ENCODE results near the gene S100Z.
"Not testable (repeated sequence)": the region's sequence is repeated elsewhere in the genome, so short reads cannot be mapped to it uniquely, and the experiment has no call there.

The S100Z gene

DNA sequence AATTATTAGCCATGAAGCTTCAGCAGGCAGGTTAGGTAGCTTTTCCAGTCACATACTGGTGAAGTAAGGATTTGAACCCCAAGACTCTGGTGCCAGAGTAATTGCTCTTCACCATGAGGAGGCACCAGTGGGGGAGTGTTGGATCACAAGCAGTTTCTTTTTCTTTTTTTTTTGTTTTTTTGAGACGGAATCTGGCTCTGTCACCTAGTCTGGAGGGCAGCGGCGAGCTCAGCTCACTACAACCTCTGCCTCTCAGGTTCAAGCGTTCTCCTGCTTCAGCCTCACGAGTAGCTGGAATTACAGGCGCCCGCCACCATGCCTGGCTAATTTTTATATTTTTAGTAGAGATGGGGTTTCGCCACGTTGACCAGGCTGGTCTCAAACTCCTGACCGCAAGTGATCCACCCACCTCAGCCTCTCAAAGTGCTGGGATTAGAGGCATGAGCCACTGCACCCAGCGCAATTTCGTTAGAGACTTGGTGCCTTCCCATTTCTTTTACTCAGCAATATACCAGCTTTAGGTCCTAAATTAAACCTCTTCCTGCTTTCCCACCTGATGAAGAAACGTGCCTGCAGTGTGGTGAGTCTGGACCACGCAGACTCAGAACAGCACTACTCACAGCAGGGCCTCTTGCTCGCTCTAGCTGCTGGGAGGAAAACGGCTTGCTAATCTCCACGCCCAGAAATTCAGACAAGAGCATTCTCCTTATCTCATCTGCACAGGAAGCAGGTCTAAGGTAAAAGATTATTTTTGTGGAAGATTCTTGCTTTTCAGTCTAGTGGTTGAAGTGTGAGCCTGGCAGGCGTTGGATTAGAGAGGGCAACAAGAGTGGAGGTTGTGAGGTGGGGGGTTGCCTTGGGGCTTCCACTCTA lies at the start of gene S100Z:
Gene S100Z (plus strand): TSS at position 596 of the 873 bp plus-strand sequence. CDS start 25,346 bp downstream, outside the sequence.
- no peak for DNase-seq

DNA sequence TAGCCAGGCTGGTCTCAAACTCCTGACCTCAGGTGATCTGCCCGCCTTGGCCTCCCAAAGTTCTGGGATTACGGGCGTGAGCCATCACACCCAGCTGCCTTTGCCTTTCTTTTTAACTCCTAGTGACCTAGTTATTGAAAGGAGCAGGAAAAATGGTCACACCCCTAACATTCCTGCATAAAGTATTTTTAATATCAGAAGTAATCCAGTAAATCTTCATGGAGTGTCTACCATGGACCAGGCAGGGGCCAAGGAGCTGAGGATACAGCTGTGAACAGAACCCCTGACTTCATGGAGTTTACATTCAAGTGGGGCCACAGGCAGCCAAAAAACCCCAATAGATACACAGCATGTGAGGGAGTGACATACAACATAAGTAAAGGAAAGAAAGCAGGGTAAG lies 49.2 kb upstream of the S100Z start:
- DNase-seq, result no peak

DNA sequence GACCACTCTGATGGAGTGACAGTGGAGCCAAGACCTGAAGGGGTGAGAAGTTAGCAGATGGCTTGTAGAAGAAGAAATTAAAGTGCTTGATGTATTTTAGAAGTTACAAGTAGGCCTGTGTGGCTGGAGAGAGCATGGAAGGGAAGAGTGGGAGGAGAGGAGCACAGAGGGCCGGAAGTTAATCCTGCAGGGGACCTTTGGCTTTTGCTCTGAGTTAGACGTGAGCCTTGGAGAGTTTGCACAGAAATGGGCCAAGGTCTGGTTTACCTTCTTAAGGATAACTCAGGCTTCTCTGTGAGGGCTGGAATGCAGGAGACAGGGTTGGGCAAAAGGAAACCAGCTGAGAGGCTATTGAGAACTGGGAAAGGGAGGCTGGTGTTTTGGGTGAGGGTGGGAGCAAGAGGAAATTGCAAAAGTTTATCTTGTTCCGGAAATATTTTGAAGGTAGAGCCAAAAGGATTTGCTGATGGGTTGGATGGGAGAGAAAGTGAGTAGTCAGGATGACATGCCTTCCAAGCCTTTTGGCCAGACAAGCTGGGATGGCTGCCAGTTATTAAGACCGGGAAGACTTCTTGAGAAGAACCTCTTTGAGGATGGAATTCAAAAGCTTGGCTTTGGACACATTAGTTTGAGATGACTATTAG lies 48.5 kb upstream of the S100Z start:
- no peak for DNase-seq

- DNase-seq, result no peak
Observed at GRCh38 chr5:76801803-76802195, 48.0 kb upstream of the S100Z start.

GRCh38 chr5:76804266-76804665 lies 45.5 kb upstream of the S100Z start:
- DNase-seq, result no peak

GRCh38 chr5:76805821-76806505 lies 43.9 kb upstream of the S100Z start:
- no peak for DNase-seq

GRCh38 chr5:76807296-76807695 lies 42.5 kb upstream of the S100Z start:
- DNase-seq, result no peak

DNA sequence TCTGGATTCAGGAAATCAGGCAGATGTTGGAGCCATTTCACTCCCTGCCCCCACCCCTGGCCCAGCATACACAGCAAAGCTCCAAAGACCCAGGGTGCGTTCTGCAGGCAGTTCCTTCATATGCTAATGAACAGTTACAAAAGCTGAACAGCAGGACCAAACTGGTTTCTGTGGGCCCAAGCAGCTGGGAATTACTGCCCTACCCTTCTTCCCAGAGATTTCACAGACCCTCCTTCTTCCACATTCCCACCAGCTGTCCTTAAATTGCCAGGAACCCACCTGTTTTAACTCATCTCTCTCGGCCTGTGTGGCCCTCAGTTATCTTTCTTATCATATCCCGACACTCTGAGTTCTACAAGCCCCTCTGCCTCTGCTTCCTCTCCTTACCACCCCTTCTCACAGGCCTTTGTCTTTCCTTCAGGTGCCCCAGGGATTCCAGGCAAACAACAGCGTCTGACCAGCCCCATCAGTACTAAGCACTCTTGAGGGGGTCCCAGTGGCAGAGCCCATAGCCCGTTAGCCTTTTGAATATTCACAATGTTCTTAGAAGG lies 41.6 kb upstream of the S100Z start:
- no peak for DNase-seq

DNA sequence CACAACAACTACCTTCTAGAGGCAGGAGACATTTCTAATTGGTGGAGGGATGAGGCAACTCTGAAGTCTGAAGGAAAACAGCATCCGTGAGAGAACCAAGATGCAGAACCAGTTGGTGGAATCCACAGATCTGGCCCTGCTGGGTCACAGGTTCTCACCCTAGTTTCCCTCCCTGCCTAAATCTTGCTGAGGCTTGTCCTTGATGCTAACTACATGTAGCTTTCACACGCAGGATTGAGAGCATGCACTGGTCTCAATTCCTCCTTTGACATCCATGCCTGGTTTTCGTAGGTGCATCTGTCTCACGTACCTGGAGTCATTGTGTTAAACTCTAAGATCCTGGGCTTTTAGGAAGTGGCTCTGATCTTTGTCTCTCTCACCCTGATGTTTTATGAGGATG lies 40.7 kb upstream of the S100Z start:
- no peak for DNase-seq

GRCh38 chr5:76810236-76810635 lies 39.6 kb upstream of the S100Z start:
- DNase-seq, result no peak

GRCh38 chr5:76811214-76811613 lies 38.6 kb upstream of the S100Z start:
- DNase-seq, result no peak

DNA sequence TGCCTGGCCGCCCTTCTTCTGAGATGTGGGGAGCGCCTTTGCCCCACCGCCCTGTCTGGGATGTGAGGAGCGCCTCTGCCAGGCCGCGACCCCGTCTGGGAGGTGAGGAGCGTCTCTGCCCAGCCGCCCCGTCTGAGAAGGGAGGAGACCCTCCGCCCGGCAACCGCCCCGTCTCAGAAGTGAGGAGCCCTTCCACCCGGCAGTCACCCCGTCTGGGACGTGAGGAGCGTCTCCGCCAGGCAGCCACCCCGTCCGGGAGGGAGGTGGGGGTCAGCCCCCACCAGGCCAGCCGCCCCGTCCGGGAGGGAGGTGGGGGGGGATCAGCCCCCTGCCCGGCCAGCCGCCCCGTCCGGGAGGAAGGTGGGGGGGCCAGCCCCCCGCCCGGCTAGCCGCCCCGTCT lies 37.6 kb upstream of the S100Z start:
- not testable (repeated sequence) for DNase-seq

DNA sequence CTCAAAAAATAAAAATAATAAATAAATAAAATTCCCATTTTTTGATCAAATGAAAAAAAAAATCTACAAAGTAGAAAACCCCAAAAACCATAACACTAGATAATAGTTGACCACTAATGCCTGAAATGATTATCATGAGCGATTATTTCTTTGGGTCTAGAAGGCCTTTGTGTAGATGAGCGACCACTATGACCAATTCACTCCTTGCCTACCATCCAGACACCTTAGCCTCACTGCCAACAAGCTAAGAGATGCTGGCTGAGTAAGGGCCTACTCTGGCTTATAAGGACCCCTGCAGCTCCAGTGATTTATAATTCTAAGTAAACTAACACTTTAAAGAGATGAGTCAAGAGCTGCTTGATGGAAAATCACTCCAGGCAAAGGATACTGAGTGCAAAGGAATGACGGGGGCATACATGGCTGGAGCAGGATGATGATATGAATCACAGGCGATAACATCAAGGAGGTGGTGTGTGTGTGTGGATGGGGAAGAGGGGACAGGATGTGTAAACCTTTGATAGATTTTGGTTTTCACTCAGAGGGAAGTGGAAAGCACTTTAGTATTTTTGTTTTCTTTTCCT lies 35.7 kb upstream of the S100Z start:
- no peak for DNase-seq

- DNase-seq, result no peak
Observed at GRCh38 chr5:76816110-76816831, 33.5 kb upstream of the S100Z start.

GRCh38 chr5:76818844-76819831 lies 30.7 kb upstream of the S100Z start, which contains the start of gene F2RL1:
F2RL1 (plus strand) TSS chr5:76819030; CDS start chr5:76819183, 153 bp downstream.
- DNase-seq, result no peak

GRCh38 chr5:76819851-76820525 lies 29.8 kb upstream of the S100Z start:
- no peak for DNase-seq

GRCh38 chr5:76820526-76820890 lies 29.3 kb upstream of the S100Z start:
- no peak for DNase-seq

DNA sequence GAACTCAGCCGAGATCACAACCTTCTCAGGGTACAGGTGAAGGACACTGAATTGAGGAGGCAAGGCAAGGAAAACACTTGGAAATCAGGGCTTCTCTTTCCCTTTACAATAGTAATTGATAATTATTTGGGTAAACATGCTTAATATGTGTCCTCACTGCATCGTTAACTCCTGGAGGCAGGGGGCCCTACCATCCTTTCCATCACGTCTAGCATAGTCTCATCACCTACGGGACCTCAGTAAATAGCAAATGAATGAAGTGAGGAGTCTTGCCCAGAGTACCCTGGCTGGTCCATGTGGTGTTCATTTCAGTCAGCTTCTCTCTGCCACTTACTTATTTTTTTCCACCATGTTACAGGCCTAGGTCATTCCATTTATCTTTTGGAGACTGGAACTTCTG lies 28.7 kb upstream of the S100Z start:
- DNase-seq, result no peak

DNA sequence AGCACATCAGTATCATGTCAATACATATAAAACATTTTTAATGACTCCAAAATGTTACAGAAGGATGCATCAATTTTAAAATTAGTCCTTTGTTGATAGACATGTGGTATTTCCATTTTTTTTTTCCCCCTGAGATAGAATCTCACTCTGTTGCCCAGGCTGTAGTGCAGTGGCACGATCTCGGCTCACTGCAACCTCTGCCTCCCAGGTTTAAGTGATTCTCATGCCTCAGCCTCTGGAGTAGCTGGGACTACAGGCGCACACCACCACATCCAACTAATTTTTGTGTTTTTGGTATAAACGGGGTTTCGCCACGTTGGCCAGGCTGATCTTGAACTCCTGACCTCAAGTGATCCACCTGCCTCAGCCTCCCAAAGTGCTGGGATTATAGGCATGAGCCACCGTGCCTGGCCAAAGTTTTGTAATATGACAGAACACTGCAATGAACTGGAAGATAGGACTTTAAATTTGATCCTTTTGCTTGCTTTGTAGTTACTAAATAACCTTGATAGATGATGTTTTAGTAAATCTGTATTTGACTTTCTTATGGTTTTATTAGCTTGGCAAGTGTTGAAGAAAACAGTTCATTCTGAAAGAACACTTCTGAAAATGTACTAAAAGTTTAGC lies 27.6 kb upstream of the S100Z start:
- not testable (repeated sequence) for DNase-seq

DNA sequence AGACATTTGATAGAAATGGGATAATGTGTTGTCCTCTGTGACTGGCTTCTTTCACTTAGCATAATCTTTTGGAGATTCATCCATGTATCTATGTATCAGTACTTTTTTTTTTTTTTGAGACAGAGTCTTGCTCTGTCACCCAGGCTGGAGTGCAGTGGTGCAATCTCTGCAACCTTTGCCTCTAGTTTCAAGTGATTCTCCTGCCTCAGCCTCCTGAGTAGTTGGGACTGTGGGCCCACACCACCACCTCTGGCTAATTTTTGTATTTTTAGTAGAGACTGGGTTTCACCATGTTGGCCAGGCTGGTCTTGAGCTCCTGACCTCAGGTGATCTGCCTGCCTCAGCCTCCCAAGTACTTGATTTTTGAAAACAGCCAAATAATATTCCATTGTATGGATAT lies 23.4 kb upstream of the S100Z start:
- DNase-seq, result not testable (repeated sequence)
